CD14-positive monocyte (primary cell): Measurements from ENCODE around the gene GABRG3. TPM values are rescaled to one million over a fixed set of nuclear protein-coding genes. Genes with fewer than 3 reads are reported as not detected.

Experiments used
- DNase-seq, 3 donors: peaks; one replicate each; pipeline ENCODE4 v3.0.0-alpha.2; 2011 to 2022
- H2AFZ ChIP-seq: 2 replicates; pipeline ENCODE4 v1.6.0; 2012; ENCODE audit warnings: mild to moderate bottlenecking, low read depth, low read length, inconsistent platforms; ENCODE audit not compliant: insufficient read depth, poor library complexity, severe bottlenecking
- H3K27ac ChIP-seq, 2 donors: 1 replicate in 1 of 2; 2 replicates in 1 of 2; pipeline ENCODE4 v1.5.1; 2012 to 2013; ENCODE audit warnings: low read length in 2 of 2, control low read depth in 1 of 2, inconsistent platforms in 1 of 2, low read depth in 1 of 2, mild to moderate bottlenecking in 1 of 2
- H3K27me3 ChIP-seq, 2 donors: one replicate each; pipeline versions ENCODE4 v1.6.0 to v1.6.1; 2011 to 2013; ENCODE audit warnings: low read length in 2 of 2; ENCODE audit not compliant: control insufficient read depth in 2 of 2, insufficient read depth in 2 of 2
- H3K36me3 ChIP-seq, 2 donors: replicated peaks in 1 of 2; 1 replicate in 1 of 2; 2 replicates in 1 of 2; pipeline versions ENCODE4 v1.5.1 to v1.6.1; 2012 to 2013; ENCODE audit warnings: low read length in 2 of 2, control low read depth in 1 of 2, inconsistent platforms in 1 of 2, mild to moderate bottlenecking in 1 of 2; ENCODE audit not compliant: insufficient read depth in 2 of 2, control insufficient read depth in 1 of 2
- H3K4me1 ChIP-seq, 2 donors: 1 replicate in 1 of 2; 2 replicates in 1 of 2; pipeline versions ENCODE4 v1.5.1 to v1.6.1; 2012 to 2013; ENCODE audit warnings: low read length in 2 of 2, control low read depth in 1 of 2, inconsistent platforms in 1 of 2, mild to moderate bottlenecking in 1 of 2, moderate library complexity in 1 of 2; ENCODE audit not compliant: insufficient read depth in 2 of 2, control insufficient read depth in 1 of 2
- H3K4me2 ChIP-seq: replicated peaks from 2 replicates; pipeline ENCODE3; 2012; ENCODE audit warnings: low read length, moderate library complexity, mild to moderate bottlenecking; ENCODE audit not compliant: poor library complexity, severe bottlenecking; ENCODE audit errors: extremely low read depth
- H3K4me3 ChIP-seq, 3 experiments: fragments of 200-600 bp in 1 of 3; sonication (generic) in 1 of 3; replicated peaks in 1 of 3; 1 replicate in 2 of 3; 2 replicates in 1 of 3; pipeline ENCODE4 v1.5.1; 2011 to 2013; ENCODE audit warnings: low read length in 3 of 3, mild to moderate bottlenecking in 3 of 3, control low read depth in 2 of 3, low read depth in 2 of 3, inconsistent platforms in 1 of 3, moderate library complexity in 1 of 3
- H3K79me2 ChIP-seq: 2 replicates; pipeline ENCODE4 v1.6.0; 2012; ENCODE audit warnings: mild to moderate bottlenecking, control low read depth, inconsistent platforms, low read length, moderate library complexity; ENCODE audit not compliant: insufficient read depth
- H3K9ac ChIP-seq: 2 replicates; pipeline ENCODE4 v1.6.0; 2017; ENCODE audit warnings: low read length, mild to moderate bottlenecking; ENCODE audit not compliant: insufficient read depth, poor library complexity, severe bottlenecking
- H3K9me3 ChIP-seq, 2 donors: replicated peaks in 1 of 2; 1 replicate in 1 of 2; 2 replicates in 1 of 2; pipeline versions ENCODE4 v1.5.1 to v1.6.1; 2012 to 2013; ENCODE audit warnings: low read length in 2 of 2, control low read depth in 1 of 2; ENCODE audit not compliant: control insufficient read depth in 1 of 2, insufficient read depth in 1 of 2
- H4K20me1 ChIP-seq: 2 replicates; pipeline ENCODE4 v1.6.0; 2012; ENCODE audit warnings: mild to moderate bottlenecking, low read length, control low read depth, moderate library complexity; ENCODE audit not compliant: insufficient read depth
- H3K27ac Mint-ChIP-seq, 7 donors: one replicate each; pipeline ENCODE4 v1.8.0; 2020; ENCODE audit warnings: mild to moderate bottlenecking in 7 of 7, mixed read lengths in 7 of 7, moderate library complexity in 6 of 7, inconsistent platforms in 2 of 7
- H3K27me3 Mint-ChIP-seq, 3 donors: one replicate each; pipeline ENCODE4 v1.8.0; 2021 to 2022; ENCODE audit warnings: low read depth in 3 of 3, mild to moderate bottlenecking in 3 of 3, mixed read lengths in 3 of 3, moderate library complexity in 3 of 3, inconsistent platforms in 1 of 3
- H3K36me3 Mint-ChIP-seq, 2 donors: one replicate each; pipeline ENCODE4 v1.8.0; 2020; ENCODE audit warnings: mixed read lengths in 2 of 2, inconsistent platforms in 1 of 2, mild to moderate bottlenecking in 1 of 2
- H3K4me1 Mint-ChIP-seq: one replicate; pipeline ENCODE4 v1.8.0; 2020; ENCODE audit warnings: mild to moderate bottlenecking, mixed read lengths
- H3K4me3 Mint-ChIP-seq, 2 donors: one replicate each; pipeline ENCODE4 v1.8.0; 2020; ENCODE audit warnings: mild to moderate bottlenecking in 2 of 2, mixed read lengths in 2 of 2, moderate library complexity in 1 of 2
- H3K9me3 Mint-ChIP-seq, 7 donors: one replicate each; pipeline ENCODE4 v1.8.0; 2020 to 2022; ENCODE audit warnings: mixed read lengths in 7 of 7, mild to moderate bottlenecking in 6 of 7, moderate library complexity in 6 of 7, inconsistent platforms in 2 of 7
- WGBS: methylation state at CpG from one replicate; pipeline ENCODE4 v1.1.5; 2013; ENCODE audit warnings: missing lambda C conversion rate; ENCODE audit not compliant: insufficient coverage; 5-methylcytosine and 5-hydroxymethylcytosine counted together
- intact Hi-C, 2 donors: fragments of 100-400 bp; cut with micrococcal nuclease; formaldehyde crosslinking; loops; one replicate each; pipeline versions ENCODE4 v1.15.0 to v1.15.1; 2023
- polyA plus RNA-seq, 3 donors: library from polyadenylated mRNA; depleted of rRNA in 1 of 3; unstranded in 2 of 3; stranded (reverse) in 1 of 3; fragments of 300-500 nt in 2 of 3; fragments of >200 nt in 1 of 3; fragmentation: Illumina TruSeq in 2 of 3; gene quantifications; 1 replicate in 2 of 3; 2 replicates in 1 of 3; pipeline ENCODE4 v1.2.3, GENCODE V29; 2012 to 2021
- TF ChIP-seq, protein P1 (sequence below): fragments of 200-600 bp; IDR thresholded peaks from one replicate; pipeline ENCODE4 v1.8.0; 2022; ENCODE audit warnings: antibody characterized with exemption, mild to moderate bottlenecking

The GABRG3 gene
- polyA plus RNA-seq, 3 donors = not detected

DNA sequence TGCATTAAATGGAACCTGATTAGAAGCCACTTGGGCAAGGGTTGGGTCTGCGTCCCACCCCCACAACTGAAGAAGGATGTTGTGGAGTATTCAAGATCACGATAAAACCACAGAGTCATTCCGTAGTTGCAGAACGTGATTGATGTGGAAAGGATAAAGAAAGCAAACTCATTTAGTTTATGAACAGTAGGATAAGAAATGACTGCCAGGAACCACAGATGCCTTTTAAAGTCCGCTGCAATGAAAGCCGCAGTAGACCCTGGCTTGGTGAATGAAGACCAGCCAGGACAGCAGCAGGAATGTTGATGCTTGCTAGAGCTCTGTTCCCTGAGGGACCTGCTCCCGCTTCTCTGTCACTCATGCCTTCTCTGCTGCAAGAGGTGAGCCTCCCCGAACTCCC is 111.5 kb downstream of the GABRG3 start:
- no peaks in the 10 kb centered on the region for H3K36me3 ChIP-seq
- no peak overlapping the region for H2AFZ ChIP-seq
- H3K9me3 ChIP-seq = peaks cover 7 to 10% of the 10 kb centered on the region in 2 donors
- Mint-ChIP-seq H3K27ac (peak overlapping the region in 3 of 7 donors; percentile 11 to 61 (median 58)), H3K4me3 (no peak overlapping the region), H3K36me3 (no peaks in the 10 kb centered on the region), H3K9me3 (peaks cover 2 to 11% (median 6%) of the 10 kb centered on the region in 7 donors), H3K4me1 (no peaks in the 10 kb centered on the region), H3K27me3 (peaks cover 0 to 1% (median 1%) of the 10 kb centered on the region in 3 donors)
- H3K9ac ChIP-seq = no peak overlapping the region
- no peak overlapping the region for H3K27ac ChIP-seq
- 59% methylated on average over 5 of the region's 8 CpGs for WGBS
- TF ChIP-seq, protein P1, sequence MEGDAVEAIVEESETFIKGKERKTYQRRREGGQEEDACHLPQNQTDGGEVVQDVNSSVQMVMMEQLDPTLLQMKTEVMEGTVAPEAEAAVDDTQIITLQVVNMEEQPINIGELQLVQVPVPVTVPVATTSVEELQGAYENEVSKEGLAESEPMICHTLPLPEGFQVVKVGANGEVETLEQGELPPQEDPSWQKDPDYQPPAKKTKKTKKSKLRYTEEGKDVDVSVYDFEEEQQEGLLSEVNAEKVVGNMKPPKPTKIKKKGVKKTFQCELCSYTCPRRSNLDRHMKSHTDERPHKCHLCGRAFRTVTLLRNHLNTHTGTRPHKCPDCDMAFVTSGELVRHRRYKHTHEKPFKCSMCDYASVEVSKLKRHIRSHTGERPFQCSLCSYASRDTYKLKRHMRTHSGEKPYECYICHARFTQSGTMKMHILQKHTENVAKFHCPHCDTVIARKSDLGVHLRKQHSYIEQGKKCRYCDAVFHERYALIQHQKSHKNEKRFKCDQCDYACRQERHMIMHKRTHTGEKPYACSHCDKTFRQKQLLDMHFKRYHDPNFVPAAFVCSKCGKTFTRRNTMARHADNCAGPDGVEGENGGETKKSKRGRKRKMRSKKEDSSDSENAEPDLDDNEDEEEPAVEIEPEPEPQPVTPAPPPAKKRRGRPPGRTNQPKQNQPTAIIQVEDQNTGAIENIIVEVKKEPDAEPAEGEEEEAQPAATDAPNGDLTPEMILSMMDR = no peak
- no peaks in the 10 kb centered on the region for H3K79me2 ChIP-seq
- H4K20me1 ChIP-seq = no peaks in the 10 kb centered on the region
- intact Hi-C loops = no loop called here
- DNase-seq = no peak
- no peaks in the 10 kb centered on the region for H3K27me3 ChIP-seq
- H3K4me2 ChIP-seq = no peak overlapping the region
- H3K4me1 ChIP-seq = no peaks in the 10 kb centered on the region
- H3K4me3 ChIP-seq = no peak overlapping the region

DNA sequence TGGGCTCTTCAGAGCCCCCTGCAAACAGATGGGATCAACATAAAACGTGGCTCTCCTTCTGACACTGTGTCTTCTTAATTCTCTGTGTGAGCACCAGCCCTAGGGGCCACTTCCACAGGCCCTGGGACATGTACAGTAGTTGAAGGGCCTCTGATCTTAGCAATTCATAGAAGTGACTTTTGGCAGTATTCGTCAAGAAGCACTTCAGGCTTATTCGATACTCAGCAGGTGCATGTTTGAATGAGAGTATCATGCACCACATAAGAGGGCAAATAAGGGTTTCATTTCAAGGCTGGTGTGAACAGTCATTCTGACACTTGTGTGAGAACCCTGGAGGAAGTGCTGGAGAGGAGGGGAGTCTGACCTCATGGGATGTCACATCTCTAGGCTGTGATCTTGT is 113.9 kb downstream of the GABRG3 start:
- Histone ChIP-seq H3K27me3 (no peaks in the 10 kb centered on the region), H4K20me1 (no peaks in the 10 kb centered on the region), H3K27ac (no peak overlapping the region), H3K9me3 (peaks cover 22 to 24% of the 10 kb centered on the region in 2 donors), H3K4me1 (no peaks in the 10 kb centered on the region), H3K36me3 (no peaks in the 10 kb centered on the region), H2AFZ (no peak overlapping the region), H3K79me2 (no peaks in the 10 kb centered on the region), H3K4me3 (no peak overlapping the region), H3K4me2 (no peak overlapping the region), H3K9ac (no peak overlapping the region)
- no peaks in the 10 kb centered on the region for H3K4me1 Mint-ChIP-seq
- H3K27ac Mint-ChIP-seq = no peak overlapping the region
- peaks cover 5 to 18% (median 13%) of the 10 kb centered on the region in 7 donors for H3K9me3 Mint-ChIP-seq
- 70% methylated on average over 3 of the region's 3 CpGs for WGBS
- TF ChIP-seq, protein P1 = no peak
- no peak for DNase-seq
- no peaks in the 10 kb centered on the region for H3K36me3 Mint-ChIP-seq
- peaks cover 1 to 2% (median 1%) of the 10 kb centered on the region in 3 donors for H3K27me3 Mint-ChIP-seq
- no peak overlapping the region for H3K4me3 Mint-ChIP-seq
- intact Hi-C loops = no loop called here
